GM13977 (cell line): Measurements from ENCODE around the gene DUSP3.

Experiments
- DNase-seq: peaks from one replicate; pipeline ENCODE4 v3.0.0; 2012; ENCODE audit warnings: low spot score
- in situ Hi-C: fragments of 300-500 bp; cut with MboI; formaldehyde crosslinking; loops from one replicate; pipeline ENCODE4 v1.12.0; 2022; ENCODE audit warnings: low sequenced_read_pairs, low pct_unique_long_range_greater_than_20kb, mixed read lengths, inconsistent platforms; ENCODE audit not compliant: unreplicated experiment
- TF ChIP-seq, protein P1 (sequence below): IDR thresholded peaks from 2 replicates; pipeline ENCODE4 v1.5.1; 2012; ENCODE audit warnings: mild to moderate bottlenecking, control low read depth; ENCODE audit not compliant: insufficient read depth; ENCODE audit errors: extremely low read depth, missing control alignments

The DUSP3 gene

DNA sequence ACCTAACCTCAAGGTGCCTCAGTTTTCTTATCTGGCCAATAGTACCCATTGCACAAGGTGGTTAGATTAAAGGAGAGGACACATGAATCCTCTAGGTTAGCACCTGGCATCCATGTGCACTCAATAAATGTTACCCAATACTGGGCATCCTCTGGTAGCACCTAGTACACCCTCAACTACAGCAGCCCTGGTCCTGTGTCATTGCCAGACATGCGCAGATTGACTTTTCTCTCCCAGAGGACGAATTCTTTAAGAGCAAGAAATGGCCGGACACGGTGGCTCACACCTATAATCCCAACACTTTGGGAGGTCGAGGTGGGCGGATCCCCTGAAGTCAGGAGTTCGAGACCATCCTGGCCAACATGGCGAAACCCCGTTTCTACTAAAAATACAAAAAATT is 7.3 kb downstream of the DUSP3 start:
- DNase-seq, result no peak
- TF ChIP-seq, protein P1, sequence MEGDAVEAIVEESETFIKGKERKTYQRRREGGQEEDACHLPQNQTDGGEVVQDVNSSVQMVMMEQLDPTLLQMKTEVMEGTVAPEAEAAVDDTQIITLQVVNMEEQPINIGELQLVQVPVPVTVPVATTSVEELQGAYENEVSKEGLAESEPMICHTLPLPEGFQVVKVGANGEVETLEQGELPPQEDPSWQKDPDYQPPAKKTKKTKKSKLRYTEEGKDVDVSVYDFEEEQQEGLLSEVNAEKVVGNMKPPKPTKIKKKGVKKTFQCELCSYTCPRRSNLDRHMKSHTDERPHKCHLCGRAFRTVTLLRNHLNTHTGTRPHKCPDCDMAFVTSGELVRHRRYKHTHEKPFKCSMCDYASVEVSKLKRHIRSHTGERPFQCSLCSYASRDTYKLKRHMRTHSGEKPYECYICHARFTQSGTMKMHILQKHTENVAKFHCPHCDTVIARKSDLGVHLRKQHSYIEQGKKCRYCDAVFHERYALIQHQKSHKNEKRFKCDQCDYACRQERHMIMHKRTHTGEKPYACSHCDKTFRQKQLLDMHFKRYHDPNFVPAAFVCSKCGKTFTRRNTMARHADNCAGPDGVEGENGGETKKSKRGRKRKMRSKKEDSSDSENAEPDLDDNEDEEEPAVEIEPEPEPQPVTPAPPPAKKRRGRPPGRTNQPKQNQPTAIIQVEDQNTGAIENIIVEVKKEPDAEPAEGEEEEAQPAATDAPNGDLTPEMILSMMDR, result no peak
- in situ Hi-C loops, result no loop called here

GRCh38 chr17:43770957-43771356 is 7.8 kb downstream of the DUSP3 start:
- no peak for DNase-seq
- TF ChIP-seq, protein P1, result no peak
- in situ Hi-C loops, result no loop called here

- DNase-seq, result no peak
- TF ChIP-seq, protein P1, result no peak
- in situ Hi-C loops, result no loop called here
Observed at GRCh38 chr17:43769859-43770258, 8.9 kb downstream of the DUSP3 start.

- TF ChIP-seq, protein P1, result no peak
- DNase-seq, result no peak
- in situ Hi-C loops, result no loop called here
Observed at GRCh38 chr17:43769426-43769825, 9.4 kb downstream of the DUSP3 start.

DNA sequence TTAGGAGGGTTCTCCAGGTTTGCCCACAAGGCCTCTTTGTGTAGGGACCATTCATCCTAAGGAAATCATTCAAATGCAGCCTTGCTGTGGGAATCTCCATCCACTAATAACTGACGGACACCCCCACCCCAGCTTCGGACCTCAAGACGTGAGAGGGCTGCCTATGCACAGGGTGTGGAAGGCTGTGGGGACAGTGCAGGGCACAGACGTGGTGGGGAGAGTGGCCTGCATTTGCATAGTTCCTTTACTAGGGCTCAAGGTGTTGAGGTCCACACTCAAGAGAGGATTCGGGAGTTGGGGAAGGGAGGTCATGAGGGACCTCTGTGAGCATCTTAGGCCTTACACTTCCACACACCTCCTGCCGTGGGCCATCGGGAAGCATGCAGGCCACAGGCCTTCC is 9.8 kb downstream of the DUSP3 start:
- TF ChIP-seq, protein P1, result no peak
- no peak for DNase-seq
- in situ Hi-C loops, result no loop called here

DNA sequence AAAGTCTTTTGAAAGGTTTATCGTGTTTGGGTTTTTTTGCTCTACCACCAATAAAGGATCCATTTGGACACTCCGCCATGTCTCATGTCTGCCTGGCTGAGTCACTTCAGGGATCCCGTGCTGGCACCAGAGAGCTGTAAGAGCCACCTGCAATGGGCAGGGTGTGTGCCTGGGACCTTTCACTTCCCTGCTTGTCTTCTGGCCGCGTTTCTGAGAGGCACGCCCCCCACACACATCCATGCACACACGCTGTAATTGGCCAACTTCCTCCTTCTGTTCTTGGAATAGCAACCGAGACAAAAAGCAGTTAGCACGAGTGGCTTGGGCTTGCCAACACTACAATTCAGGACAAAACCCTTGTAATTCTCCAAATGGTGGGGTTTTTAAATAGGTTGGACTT is 10.4 kb downstream of the DUSP3 start:
- DNase-seq, result no peak
- in situ Hi-C loops, result no loop called here
- TF ChIP-seq, protein P1, result no peak

DNA sequence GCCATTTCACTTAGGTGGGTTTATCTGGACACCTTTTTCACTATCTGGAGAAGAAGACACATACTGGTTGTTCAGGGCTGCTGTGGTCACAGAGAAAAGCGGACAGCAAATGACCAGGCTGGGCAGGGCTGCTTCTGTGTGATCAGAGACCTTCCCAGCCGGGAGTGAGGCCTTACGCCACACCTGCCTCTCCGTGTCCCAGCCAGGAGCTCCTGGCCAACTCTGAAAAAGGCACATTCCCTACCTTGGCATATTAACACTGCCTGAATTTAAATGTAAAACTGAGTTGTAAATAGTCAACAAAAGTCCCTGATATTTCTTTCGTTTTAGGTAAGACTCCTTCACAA is 11.1 kb downstream of the DUSP3 start:
- TF ChIP-seq, protein P1, result no peak
- in situ Hi-C loops, result no loop called here
- no peak for DNase-seq
